ENCODE results near the gene MGAT5B. TPM values are rescaled to one million over a fixed set of nuclear protein-coding genes. Genes with fewer than 3 reads are reported as not detected.

The MGAT5B gene
- total and polyA plus RNA-seq, 2 of the 13 experiments (the other 11 are each of a cell fraction or from before 2014, with no cell fraction given) = 0.07 to 0.13 TPM

DNA sequence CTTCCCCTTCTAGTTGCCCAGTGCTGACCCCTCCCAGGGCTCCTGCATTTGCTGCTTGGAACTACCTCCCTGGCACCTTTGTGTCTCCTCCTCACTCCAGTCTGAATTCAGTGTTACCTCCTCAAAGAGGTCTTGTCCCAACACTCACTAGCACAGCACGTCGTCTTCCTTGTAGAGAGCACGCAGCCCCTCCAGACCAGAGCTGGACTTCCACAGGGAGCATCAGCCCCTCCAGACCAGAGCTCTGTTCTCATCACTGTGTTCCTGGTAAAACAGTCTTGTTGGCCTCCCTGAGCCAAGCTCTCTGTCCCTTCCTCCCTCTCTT lies 27.8 kb upstream of the MGAT5B start (continued):
- TF ChIP-seq ZNF749 (CRISPR knock-in tag; IDR thresholded peaks at IDR 0.05; ENCODE audit: borderline replicate concordance) = no peak
- TF ChIP-seq, protein P1, sequence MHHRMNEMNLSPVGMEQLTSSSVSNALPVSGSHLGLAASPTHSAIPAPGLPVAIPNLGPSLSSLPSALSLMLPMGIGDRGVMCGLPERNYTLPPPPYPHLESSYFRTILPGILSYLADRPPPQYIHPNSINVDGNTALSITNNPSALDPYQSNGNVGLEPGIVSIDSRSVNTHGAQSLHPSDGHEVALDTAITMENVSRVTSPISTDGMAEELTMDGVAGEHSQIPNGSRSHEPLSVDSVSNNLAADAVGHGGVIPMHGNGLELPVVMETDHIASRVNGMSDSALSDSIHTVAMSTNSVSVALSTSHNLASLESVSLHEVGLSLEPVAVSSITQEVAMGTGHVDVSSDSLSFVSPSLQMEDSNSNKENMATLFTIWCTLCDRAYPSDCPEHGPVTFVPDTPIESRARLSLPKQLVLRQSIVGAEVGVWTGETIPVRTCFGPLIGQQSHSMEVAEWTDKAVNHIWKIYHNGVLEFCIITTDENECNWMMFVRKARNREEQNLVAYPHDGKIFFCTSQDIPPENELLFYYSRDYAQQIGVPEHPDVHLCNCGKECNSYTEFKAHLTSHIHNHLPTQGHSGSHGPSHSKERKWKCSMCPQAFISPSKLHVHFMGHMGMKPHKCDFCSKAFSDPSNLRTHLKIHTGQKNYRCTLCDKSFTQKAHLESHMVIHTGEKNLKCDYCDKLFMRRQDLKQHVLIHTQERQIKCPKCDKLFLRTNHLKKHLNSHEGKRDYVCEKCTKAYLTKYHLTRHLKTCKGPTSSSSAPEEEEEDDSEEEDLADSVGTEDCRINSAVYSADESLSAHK (CRISPR knock-in tag; IDR thresholded peaks at IDR 0.05; ENCODE audit: borderline replicate concordance) = no peak
- TF ChIP-seq, protein P2, sequence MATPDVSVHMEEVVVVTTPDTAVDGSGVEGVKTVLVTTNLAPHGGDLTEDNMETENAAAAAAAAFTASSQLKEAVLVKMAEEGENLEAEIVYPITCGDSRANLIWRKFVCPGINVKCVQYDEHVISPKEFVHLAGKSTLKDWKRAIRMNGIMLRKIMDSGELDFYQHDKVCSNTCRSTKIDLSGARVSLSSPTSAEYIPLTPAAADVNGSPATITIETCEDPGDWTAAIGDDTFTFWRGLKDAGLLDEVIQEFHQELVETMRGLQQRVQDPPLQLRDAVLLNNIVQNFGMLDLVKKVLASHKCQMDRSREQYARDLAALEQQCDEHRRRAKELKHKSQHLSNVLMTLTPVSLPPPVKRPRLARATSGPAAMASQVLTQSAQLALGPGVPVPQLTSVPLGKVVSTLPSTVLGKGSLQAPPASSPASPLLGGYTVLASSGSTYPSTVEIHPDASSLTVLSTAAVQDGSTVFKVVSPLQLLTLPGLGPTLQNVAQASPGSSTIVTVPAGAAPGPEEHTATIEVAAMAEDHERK (CRISPR knock-in tag; IDR thresholded peaks at IDR 0.05; ENCODE audit: low read depth) = no peak
- TF ChIP-seq, protein P3, sequence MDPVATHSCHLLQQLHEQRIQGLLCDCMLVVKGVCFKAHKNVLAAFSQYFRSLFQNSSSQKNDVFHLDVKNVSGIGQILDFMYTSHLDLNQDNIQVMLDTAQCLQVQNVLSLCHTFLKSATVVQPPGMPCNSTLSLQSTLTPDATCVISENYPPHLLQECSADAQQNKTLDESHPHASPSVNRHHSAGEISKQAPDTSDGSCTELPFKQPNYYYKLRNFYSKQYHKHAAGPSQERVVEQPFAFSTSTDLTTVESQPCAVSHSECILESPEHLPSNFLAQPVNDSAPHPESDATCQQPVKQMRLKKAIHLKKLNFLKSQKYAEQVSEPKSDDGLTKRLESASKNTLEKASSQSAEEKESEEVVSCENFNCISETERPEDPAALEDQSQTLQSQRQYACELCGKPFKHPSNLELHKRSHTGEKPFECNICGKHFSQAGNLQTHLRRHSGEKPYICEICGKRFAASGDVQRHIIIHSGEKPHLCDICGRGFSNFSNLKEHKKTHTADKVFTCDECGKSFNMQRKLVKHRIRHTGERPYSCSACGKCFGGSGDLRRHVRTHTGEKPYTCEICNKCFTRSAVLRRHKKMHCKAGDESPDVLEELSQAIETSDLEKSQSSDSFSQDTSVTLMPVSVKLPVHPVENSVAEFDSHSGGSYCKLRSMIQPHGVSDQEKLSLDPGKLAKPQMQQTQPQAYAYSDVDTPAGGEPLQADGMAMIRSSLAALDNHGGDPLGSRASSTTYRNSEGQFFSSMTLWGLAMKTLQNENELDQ (CRISPR knock-in tag; IDR thresholded peaks at IDR 0.05; ENCODE audit: borderline replicate concordance) = no peak
- TF ChIP-seq ZKSCAN1 (IDR thresholded peaks at IDR 0.05; ENCODE audit: low read length) = no peak

All from HepG2 (cell line).